ENCODE measurements around the gene KDM8. TPM values are rescaled to one million over a fixed set of nuclear protein-coding genes. Genes with fewer than 3 reads are reported as not detected.
A peak's percentile ranks its signal among the peaks of the same experiment; 100 is the strongest.

The KDM8 gene
- total and polyA plus RNA-seq, 9 of the 15 experiments (the other 6 are each of a cell fraction or from before 2014, with no cell fraction given): 0.61 to 9.1 (median 5.4) TPM

GRCh38 chr16:27174007-27174406 lies 29.3 kb upstream of the KDM8 start (continued):
- TF ChIP-seq, protein P1, sequence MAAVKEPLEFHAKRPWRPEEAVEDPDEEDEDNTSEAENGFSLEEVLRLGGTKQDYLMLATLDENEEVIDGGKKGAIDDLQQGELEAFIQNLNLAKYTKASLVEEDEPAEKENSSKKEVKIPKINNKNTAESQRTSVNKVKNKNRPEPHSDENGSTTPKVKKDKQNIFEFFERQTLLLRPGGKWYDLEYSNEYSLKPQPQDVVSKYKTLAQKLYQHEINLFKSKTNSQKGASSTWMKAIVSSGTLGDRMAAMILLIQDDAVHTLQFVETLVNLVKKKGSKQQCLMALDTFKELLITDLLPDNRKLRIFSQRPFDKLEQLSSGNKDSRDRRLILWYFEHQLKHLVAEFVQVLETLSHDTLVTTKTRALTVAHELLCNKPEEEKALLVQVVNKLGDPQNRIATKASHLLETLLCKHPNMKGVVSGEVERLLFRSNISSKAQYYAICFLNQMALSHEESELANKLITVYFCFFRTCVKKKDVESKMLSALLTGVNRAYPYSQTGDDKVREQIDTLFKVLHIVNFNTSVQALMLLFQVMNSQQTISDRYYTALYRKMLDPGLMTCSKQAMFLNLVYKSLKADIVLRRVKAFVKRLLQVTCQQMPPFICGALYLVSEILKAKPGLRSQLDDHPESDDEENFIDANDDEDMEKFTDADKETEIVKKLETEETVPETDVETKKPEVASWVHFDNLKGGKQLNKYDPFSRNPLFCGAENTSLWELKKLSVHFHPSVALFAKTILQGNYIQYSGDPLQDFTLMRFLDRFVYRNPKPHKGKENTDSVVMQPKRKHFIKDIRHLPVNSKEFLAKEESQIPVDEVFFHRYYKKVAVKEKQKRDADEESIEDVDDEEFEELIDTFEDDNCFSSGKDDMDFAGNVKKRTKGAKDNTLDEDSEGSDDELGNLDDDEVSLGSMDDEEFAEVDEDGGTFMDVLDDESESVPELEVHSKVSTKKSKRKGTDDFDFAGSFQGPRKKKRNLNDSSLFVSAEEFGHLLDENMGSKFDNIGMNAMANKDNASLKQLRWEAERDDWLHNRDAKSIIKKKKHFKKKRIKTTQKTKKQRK (IDR thresholded peaks at IDR 0.05; ENCODE audit: borderline replicate concordance, low read depth, low read length): no peak
- TF ChIP-seq, protein P2, sequence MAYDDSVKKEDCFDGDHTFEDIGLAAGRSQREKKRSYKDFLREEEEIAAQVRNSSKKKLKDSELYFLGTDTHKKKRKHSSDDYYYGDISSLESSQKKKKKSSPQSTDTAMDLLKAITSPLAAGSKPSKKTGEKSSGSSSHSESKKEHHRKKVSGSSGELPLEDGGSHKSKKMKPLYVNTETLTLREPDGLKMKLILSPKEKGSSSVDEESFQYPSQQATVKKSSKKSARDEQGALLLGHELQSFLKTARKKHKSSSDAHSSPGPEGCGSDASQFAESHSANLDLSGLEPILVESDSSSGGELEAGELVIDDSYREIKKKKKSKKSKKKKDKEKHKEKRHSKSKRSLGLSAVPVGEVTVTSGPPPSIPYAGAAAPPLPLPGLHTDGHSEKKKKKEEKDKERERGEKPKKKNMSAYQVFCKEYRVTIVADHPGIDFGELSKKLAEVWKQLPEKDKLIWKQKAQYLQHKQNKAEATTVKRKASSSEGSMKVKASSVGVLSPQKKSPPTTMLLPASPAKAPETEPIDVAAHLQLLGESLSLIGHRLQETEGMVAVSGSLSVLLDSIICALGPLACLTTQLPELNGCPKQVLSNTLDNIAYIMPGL (CRISPR knock-in tag; IDR thresholded peaks at IDR 0.05): no peak
- TF ChIP-seq MEF2D (tag; conservative IDR thresholded peaks at IDR 0.05; ENCODE audit: low read depth) (no peak), CREBBP (IDR thresholded peaks at IDR 0.05; ENCODE audit: low read depth, low read length) (no peak), TRIM24 (IDR thresholded peaks at IDR 0.05) (peak in 1 of 2 experiments; percentile 30; a peak in 2 of 4 replicates), ZBTB34 (CRISPR knock-in tag; IDR thresholded peaks at IDR 0.05) (no peak), RUNX1 (IDR thresholded peaks at IDR 0.05; ENCODE audit: low read depth) (no peak), ZNF224 (CRISPR knock-in tag; IDR thresholded peaks at IDR 0.05) (no peak), ARNT (IDR thresholded peaks at IDR 0.05) (no peak), PKNOX1 (IDR thresholded peaks at IDR 0.05) (0 out of 2 replicates have a peak, but pooled peaks have one; percentile 10), ZNF324 (CRISPR knock-in tag; IDR thresholded peaks at IDR 0.05) (no peak), FOXO4 (CRISPR knock-in tag; IDR thresholded peaks at IDR 0.05) (no peak), KHSRP (IDR thresholded peaks at IDR 0.05) (no peak), PML (IDR thresholded peaks at IDR 0.05; ENCODE audit: low read length) (peak; percentile 41; the same call in 1 of the 2 replicates), SRSF1 (IDR thresholded peaks at IDR 0.05; ENCODE audit: low read depth, low read length) (no peak), SRSF7 (optimal IDR thresholded peaks at IDR 0.05; ENCODE audit: low read depth, low read length) (no peak), TAF9B (IDR thresholded peaks at IDR 0.05; ENCODE audit: partially characterized antibody) (no peak)
- TF ChIP-seq, protein P3, sequence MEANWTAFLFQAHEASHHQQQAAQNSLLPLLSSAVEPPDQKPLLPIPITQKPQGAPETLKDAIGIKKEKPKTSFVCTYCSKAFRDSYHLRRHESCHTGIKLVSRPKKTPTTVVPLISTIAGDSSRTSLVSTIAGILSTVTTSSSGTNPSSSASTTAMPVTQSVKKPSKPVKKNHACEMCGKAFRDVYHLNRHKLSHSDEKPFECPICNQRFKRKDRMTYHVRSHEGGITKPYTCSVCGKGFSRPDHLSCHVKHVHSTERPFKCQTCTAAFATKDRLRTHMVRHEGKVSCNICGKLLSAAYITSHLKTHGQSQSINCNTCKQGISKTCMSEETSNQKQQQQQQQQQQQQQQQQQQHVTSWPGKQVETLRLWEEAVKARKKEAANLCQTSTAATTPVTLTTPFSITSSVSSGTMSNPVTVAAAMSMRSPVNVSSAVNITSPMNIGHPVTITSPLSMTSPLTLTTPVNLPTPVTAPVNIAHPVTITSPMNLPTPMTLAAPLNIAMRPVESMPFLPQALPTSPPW (CRISPR knock-in tag; IDR thresholded peaks at IDR 0.05): no peak

Measured in K562 (cell line).